HepG2 (cell line): Measurements from ENCODE around the gene PDGFD. TPM values are rescaled to one million over a fixed set of nuclear protein-coding genes. Genes with fewer than 3 reads are reported as not detected.

Experiments
- ATAC-seq: fragments of 200-7000 bp; cut with Tn5 transposase; 3 replicates; pipeline ENCODE4 v1.9.1; 2020; ENCODE audit warnings: mild to moderate bottlenecking, moderate library complexity
- BruUV-seq: library from RNA; stranded (reverse); fragments of 400-500 nt; replicated peaks from 2 replicates; lab custom pipeline; 2021; lab: Mats Ljungman, UMichigan
- CTCF ChIA-PET: fragments of 300-600 bp; formaldehyde crosslinking; extraction: SDS; loops from one replicate; lab custom pipeline; 2021; ENCODE audit warnings: low total read pairs, inconsistent platforms, low intra/inter-chr PET ratio; lab: Yijun Ruan, JAX
- POLR2A ChIA-PET: fragments of 350-600 bp; sonication (Branson Sonifier 250); formaldehyde crosslinking; loops from one replicate; lab custom pipeline; 2020; ENCODE audit warnings: antibody characterized with exemption, inconsistent platforms; lab: Yijun Ruan, JAX
- DNase-seq: peaks from one replicate; pipeline ENCODE4 v3.0.0-alpha.2; 2015; ENCODE audit warnings: low spot score
- FAIRE-seq: peaks from 3 replicates; lab custom pipeline; 2011; peaks lifted over from hg19 to GRCh38; lab: Jason Lieb, UNC
- H2AFZ ChIP-seq: one replicate; pipeline ENCODE4 v1.6.1; 2011; ENCODE audit warnings: low read length, inconsistent platforms
- H3K27ac ChIP-seq: fragments of 300-600 bp; 3 replicates; pipeline ENCODE4 v1.8.0; 2011; ENCODE audit warnings: mixed run types, mild to moderate bottlenecking, mixed read lengths, low read length, inconsistent platforms; ENCODE audit not compliant: insufficient read depth; ENCODE audit errors: extremely low read length
- H3K27me3 ChIP-seq, 2 experiments: fragments of 200-600 bp in 1 of 2; 2 replicates in 1 of 2; 3 replicates in 1 of 2; pipeline versions ENCODE4 v1.6.0 to v1.8.0; 2011; ENCODE audit warnings: low read length in 2 of 2, mild to moderate bottlenecking in 2 of 2, moderate library complexity in 2 of 2, inconsistent platforms in 1 of 2; ENCODE audit not compliant: insufficient read depth in 2 of 2, control insufficient read depth in 1 of 2
- H3K36me3 ChIP-seq, 2 experiments: fragments of 200-600 bp in 1 of 2; replicated peaks in 1 of 2; 2 replicates in 1 of 2; 3 replicates in 1 of 2; pipeline versions ENCODE4 v1.5.1 to v1.8.0; 2011; ENCODE audit warnings: low read length in 2 of 2, inconsistent platforms in 1 of 2; ENCODE audit not compliant: insufficient read depth in 2 of 2, control insufficient read depth in 1 of 2
- H3K4me1 ChIP-seq: 2 replicates; pipeline ENCODE4 v1.5.1; 2012; ENCODE audit warnings: low read length, inconsistent platforms; ENCODE audit not compliant: insufficient read depth
- H3K4me2 ChIP-seq: 2 replicates; pipeline ENCODE4 v1.6.0; 2011; ENCODE audit warnings: low read depth, low read length, inconsistent platforms
- H3K4me3 ChIP-seq, 3 experiments: fragments of 200-600 bp in 1 of 3; sonication (generic), shearing (Covaris generic) in 1 of 3; replicated peaks in 1 of 3; 2 replicates each; pipeline ENCODE4 v1.5.1; 2011 to 2016; ENCODE audit warnings: low read length in 3 of 3, inconsistent platforms in 2 of 3, low read depth in 2 of 3, mild to moderate bottlenecking in 2 of 3, control low read depth in 1 of 3, mixed read lengths in 1 of 3; ENCODE audit not compliant: insufficient read depth in 1 of 3
- H3K79me2 ChIP-seq: one replicate; pipeline ENCODE4 v1.6.1; 2011; ENCODE audit warnings: low read length, inconsistent platforms; ENCODE audit not compliant: insufficient read depth
- H3K9ac ChIP-seq: 2 replicates; pipeline ENCODE4 v1.6.0; 2011; ENCODE audit warnings: mild to moderate bottlenecking, low read depth, low read length, inconsistent platforms; ENCODE audit not compliant: insufficient read depth
- H3K9me3 ChIP-seq: 2 replicates; pipeline ENCODE4 v1.5.1; 2012; ENCODE audit warnings: mild to moderate bottlenecking, low read length
- H4K20me1 ChIP-seq: 2 replicates; pipeline ENCODE4 v1.6.0; 2011; ENCODE audit warnings: inconsistent platforms, mild to moderate bottlenecking, low read length, moderate library complexity; ENCODE audit not compliant: insufficient read depth
- CBFB ChIP-seq: sonication (generic); formaldehyde crosslinking; IDR thresholded peaks from 2 replicates; pipeline ENCODE4 v1.4.0; 2020; ENCODE audit warnings: missing genetic modification reagents
- HHEX ChIP-seq: IDR thresholded peaks from 2 replicates; pipeline ENCODE4 v1.6.1; 2016; ENCODE audit warnings: control low read depth
- ZBTB1 ChIP-seq: sonication (generic); formaldehyde crosslinking; IDR thresholded peaks from 2 replicates; pipeline ENCODE4 v1.4.0; 2020; ENCODE audit warnings: missing genetic modification reagents, borderline replicate concordance
- ZFP62 ChIP-seq: sonication (generic); formaldehyde crosslinking; IDR thresholded peaks from 2 replicates; pipeline ENCODE4 v1.4.0; 2020; ENCODE audit warnings: missing genetic modification reagents
- ZNF567 ChIP-seq: sonication (generic); formaldehyde crosslinking; IDR thresholded peaks from 2 replicates; pipeline ENCODE4 v1.8.1; 2023; ENCODE audit warnings: mild to moderate bottlenecking, missing genetic modification reagents, borderline replicate concordance
- ZNF678 ChIP-seq: sonication (generic); formaldehyde crosslinking; IDR thresholded peaks from 2 replicates; pipeline ENCODE4 v1.4.0; 2020; ENCODE audit warnings: mild to moderate bottlenecking, missing genetic modification reagents
- ZSCAN31 ChIP-seq: sonication (generic); formaldehyde crosslinking; IDR thresholded peaks from 2 replicates; pipeline ENCODE4 v1.5.0; 2020; ENCODE audit warnings: low read depth, mild to moderate bottlenecking, missing genetic modification reagents
- WGBS: methylation state at CpG from one replicate; pipeline ENCODE4 v1.1.6; 2017; ENCODE audit warnings: low lambda C conversion rate; 5-methylcytosine and 5-hydroxymethylcytosine counted together
- in situ Hi-C: cut with HindIII; loops from 2 replicates; pipeline ENCODE4 v1.10.0; 2017; ENCODE audit warnings: low pct_unique_long_range_greater_than_20kb; ENCODE audit not compliant: extremely low pct_ligation_motif_present
- intact Hi-C: fragments of 100-400 bp; cut with micrococcal nuclease; formaldehyde crosslinking; loops from one replicate; pipeline ENCODE4 v1.10.0; 2022; ENCODE audit not compliant: unreplicated experiment
- polyA plus RNA-seq, 8 experiments: library from polyadenylated mRNA; depleted of rRNA in 3 of 8; stranded (reverse) in 7 of 8; unstranded in 1 of 8; fragments of >200 nt; fragmentation: Illumina TruSeq in 4 of 8; extraction: Trizol in 4 of 8; gene quantifications; 2 replicates each; pipeline versions ENCODE4 v1.2.1 to v1.2.3, GENCODE V29; 2011 to 2016; ENCODE audit warnings: low read depth in 4 of 8, missing spikeins in 1 of 8, mixed read lengths in 1 of 8; ENCODE audit not compliant: insufficient read depth in 1 of 8
- total RNA-seq, 5 experiments: library from RNA; depleted of rRNA; stranded (reverse); fragments of >200 nt; fragmentation: Illumina TruSeq; extraction: Trizol; gene quantifications; 2 replicates each; pipeline ENCODE4 v1.2.3, GENCODE V29; 2016; ENCODE audit warnings: low read depth in 1 of 5
- TF ChIP-seq, protein P1 (sequence below): sonication (generic); formaldehyde crosslinking; IDR thresholded peaks from 2 replicates; pipeline ENCODE4 v1.4.0; 2020; ENCODE audit warnings: missing genetic modification reagents
- TF ChIP-seq, protein P2 (sequence below): sonication (generic); formaldehyde crosslinking; IDR thresholded peaks from 2 replicates; pipeline ENCODE4 v1.5.1; 2020; ENCODE audit warnings: mild to moderate bottlenecking, missing genetic modification reagents
- TF ChIP-seq, protein P3 (sequence below): sonication (generic); formaldehyde crosslinking; IDR thresholded peaks from 2 replicates; pipeline ENCODE4 v1.4.0; 2020; ENCODE audit warnings: missing genetic modification reagents

PDGFD gene
- total and polyA plus RNA-seq, 2 of the 13 experiments (the other 11 are each of a cell fraction or from before 2014, with no cell fraction given) = 0.09 to 0.29 TPM

DNA sequence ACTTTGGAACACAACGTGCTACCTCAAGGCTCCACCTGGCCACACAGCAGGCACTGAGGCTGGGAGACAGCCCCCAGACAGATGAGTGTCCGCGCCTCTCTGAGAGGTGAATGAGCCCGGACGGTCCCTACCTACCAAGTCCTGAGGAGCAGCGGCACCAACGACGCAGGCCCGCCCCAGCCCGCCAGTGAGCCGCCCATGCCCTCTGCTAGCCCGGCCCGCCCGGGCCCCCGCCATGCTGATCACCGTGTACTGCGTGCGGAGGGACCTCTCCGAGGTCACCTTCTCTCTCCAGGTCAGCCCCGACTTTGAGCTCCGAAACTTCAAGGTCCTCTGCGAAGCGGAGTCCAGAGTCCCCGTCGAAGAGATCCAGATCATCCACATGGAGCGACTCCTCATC is 127.4 kb downstream of the PDGFD start, which contains the start of gene DDI1:
Gene DDI1, plus strand, starts transcription at position 53 of the 400 bp plus-strand sequence. Its CDS starts 183 bp downstream, at position 236.
- H3K9me3 ChIP-seq = peaks cover 21% of the 10 kb centered on the region; the same call in 1 of the 2 replicates
- no peak within 1 kb of the TSS for H3K9ac ChIP-seq
- H2AFZ ChIP-seq = no peak within 1 kb of the TSS
- ChIA-PET CTCF (no interaction called here), POLR2A (no interaction called here)
- intact Hi-C loops = no loop called here
- in situ Hi-C loops = no loop called here
- no peak within 1 kb of the TSS for H3K4me2 ChIP-seq
- H3K4me1 ChIP-seq = peaks cover 7% of the 10 kb centered on the region; the same call in 1 of the 2 replicates
- no peak for DNase-seq
- WGBS = 87% methylated on average over 12 of the region's 26 CpGs
- H3K27ac ChIP-seq = no peak within 1 kb of the TSS
- ATAC-seq = no peak
- no TSS peak for BruUV-seq
- no peaks in the 10 kb centered on the region for H3K27me3 ChIP-seq
- H3K36me3 ChIP-seq = no peaks in the 10 kb centered on the region
- no peak for FAIRE-seq
- H4K20me1 ChIP-seq = no peaks in the 10 kb centered on the region
- no peaks in the 10 kb centered on the region for H3K79me2 ChIP-seq
- no peak within 1 kb of the TSS for H3K4me3 ChIP-seq
- TF ChIP-seq ZNF567 (CRISPR knock-in tag) (no peak), ZNF678 (no peak), ZBTB1 (CRISPR knock-in tag) (no peak), CBFB (CRISPR knock-in tag) (no peak), HHEX (CRISPR knock-in tag) (no peak), ZSCAN31 (CRISPR knock-in tag) (no peak), ZFP62 (CRISPR knock-in tag) (no peak)
- TF ChIP-seq, protein P1, sequence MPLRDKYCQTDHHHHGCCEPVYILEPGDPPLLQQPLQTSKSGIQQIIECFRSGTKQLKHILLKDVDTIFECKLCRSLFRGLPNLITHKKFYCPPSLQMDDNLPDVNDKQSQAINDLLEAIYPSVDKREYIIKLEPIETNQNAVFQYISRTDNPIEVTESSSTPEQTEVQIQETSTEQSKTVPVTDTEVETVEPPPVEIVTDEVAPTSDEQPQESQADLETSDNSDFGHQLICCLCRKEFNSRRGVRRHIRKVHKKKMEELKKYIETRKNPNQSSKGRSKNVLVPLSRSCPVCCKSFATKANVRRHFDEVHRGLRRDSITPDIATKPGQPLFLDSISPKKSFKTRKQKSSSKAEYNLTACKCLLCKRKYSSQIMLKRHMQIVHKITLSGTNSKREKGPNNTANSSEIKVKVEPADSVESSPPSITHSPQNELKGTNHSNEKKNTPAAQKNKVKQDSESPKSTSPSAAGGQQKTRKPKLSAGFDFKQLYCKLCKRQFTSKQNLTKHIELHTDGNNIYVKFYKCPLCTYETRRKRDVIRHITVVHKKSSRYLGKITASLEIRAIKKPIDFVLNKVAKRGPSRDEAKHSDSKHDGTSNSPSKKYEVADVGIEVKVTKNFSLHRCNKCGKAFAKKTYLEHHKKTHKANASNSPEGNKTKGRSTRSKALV (CRISPR knock-in tag) = no peak
- TF ChIP-seq, protein P2, sequence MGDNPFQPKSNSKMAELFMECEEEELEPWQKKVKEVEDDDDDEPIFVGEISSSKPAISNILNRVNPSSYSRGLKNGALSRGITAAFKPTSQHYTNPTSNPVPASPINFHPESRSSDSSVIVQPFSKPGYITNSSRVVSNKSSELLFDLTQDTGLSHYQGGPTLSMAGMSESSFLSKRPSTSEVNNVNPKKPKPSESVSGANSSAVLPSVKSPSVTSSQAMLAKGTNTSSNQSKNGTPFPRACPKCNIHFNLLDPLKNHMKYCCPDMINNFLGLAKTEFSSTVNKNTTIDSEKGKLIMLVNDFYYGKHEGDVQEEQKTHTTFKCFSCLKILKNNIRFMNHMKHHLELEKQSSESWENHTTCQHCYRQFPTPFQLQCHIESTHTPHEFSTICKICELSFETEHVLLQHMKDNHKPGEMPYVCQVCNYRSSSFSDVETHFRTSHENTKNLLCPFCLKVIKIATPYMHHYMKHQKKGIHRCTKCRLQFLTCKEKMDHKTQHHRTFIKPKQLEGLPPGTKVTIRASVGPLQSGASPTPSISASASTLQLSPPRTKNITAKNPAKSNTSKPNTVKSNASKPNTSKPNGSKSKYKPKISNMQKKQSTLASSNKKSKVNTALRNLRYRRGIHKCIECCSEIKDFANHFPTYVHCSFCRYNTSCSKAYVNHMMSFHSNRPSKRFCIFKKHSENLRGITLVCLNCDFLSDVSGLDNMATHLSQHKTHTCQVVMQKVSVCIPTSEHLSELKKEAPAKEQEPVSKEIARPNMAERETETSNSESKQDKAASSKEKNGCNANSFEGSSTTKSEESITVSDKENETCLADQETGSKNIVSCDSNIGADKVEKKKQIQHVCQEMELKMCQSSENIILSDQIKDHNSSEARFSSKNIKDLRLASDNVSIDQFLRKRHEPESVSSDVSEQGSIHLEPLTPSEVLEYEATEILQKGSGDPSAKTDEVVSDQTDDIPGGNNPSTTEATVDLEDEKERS (CRISPR knock-in tag) = no peak
- TF ChIP-seq, protein P3, sequence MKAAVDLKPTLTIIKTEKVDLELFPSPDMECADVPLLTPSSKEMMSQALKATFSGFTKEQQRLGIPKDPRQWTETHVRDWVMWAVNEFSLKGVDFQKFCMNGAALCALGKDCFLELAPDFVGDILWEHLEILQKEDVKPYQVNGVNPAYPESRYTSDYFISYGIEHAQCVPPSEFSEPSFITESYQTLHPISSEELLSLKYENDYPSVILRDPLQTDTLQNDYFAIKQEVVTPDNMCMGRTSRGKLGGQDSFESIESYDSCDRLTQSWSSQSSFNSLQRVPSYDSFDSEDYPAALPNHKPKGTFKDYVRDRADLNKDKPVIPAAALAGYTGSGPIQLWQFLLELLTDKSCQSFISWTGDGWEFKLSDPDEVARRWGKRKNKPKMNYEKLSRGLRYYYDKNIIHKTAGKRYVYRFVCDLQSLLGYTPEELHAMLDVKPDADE (CRISPR knock-in tag) = no peak
